HepG2 (cell line): ENCODE measurements around the gene PFDN2. TPM values are rescaled to one million over a fixed set of nuclear protein-coding genes. Genes with fewer than 3 reads are reported as not detected.

ENCODE experiments used
- CERS6 ChIP-seq: sonication (generic); formaldehyde crosslinking; IDR thresholded peaks from 2 replicates; pipeline ENCODE4 v1.5.0; 2020; ENCODE audit warnings: missing genetic modification reagents
- HNRNPLL ChIP-seq: fragments of 200-400 bp; formaldehyde crosslinking; IDR thresholded peaks from 2 replicates; pipeline ENCODE4 v1.6.1; 2017; ENCODE audit warnings: mild to moderate bottlenecking, low read depth, low read length; ENCODE audit not compliant: poor library complexity, severe bottlenecking
- KAT7 ChIP-seq: IDR thresholded peaks from 2 replicates; pipeline ENCODE4 v1.6.1; 2018; ENCODE audit warnings: borderline replicate concordance, missing compliant biosample characterization
- MEIS1 ChIP-seq: sonication (generic); formaldehyde crosslinking; IDR thresholded peaks from 2 replicates; pipeline ENCODE4 v1.9.0; 2021; ENCODE audit warnings: mild to moderate bottlenecking, missing genetic modification reagents, moderate library complexity, borderline replicate concordance
- NR0B2 ChIP-seq: sonication (generic); formaldehyde crosslinking; IDR thresholded peaks from 2 replicates; pipeline ENCODE4 v1.4.0; 2020; ENCODE audit warnings: mild to moderate bottlenecking, missing genetic modification reagents
- PRDM15 ChIP-seq: sonication (generic); formaldehyde crosslinking; IDR thresholded peaks from 2 replicates; pipeline ENCODE4 v1.4.0; 2020; ENCODE audit warnings: missing genetic modification reagents
- TGIF2 ChIP-seq: IDR thresholded peaks from 2 replicates; pipeline ENCODE4 v1.6.1; 2016; ENCODE audit warnings: control low read depth, missing compliant biosample characterization
- YY1 ChIP-seq: IDR thresholded peaks from 2 replicates; pipeline ENCODE4 v1.6.1; 2011; ENCODE audit warnings: low read length, low read depth, moderate library complexity, mild to moderate bottlenecking; ENCODE audit not compliant: insufficient read depth, insufficient replicate concordance
- ZBTB40 ChIP-seq, 2 experiments: fragments of 450-650 bp in 1 of 2; sonication (generic) in 1 of 2; formaldehyde crosslinking in 1 of 2; IDR thresholded peaks; 2 replicates each; pipeline versions ENCODE4 v1.6.1 to v1.8.0; 2016 to 2022; ENCODE audit warnings: antibody characterized with exemption in 1 of 2, mild to moderate bottlenecking in 1 of 2, missing genetic modification reagents in 1 of 2
- ZNF639 ChIP-seq: conservative IDR thresholded peaks from 2 replicates; pipeline ENCODE4 v1.6.1; 2018; ENCODE audit warnings: missing genetic modification reagents
- polyA plus RNA-seq, 8 experiments: library from polyadenylated mRNA; depleted of rRNA in 3 of 8; stranded (reverse) in 7 of 8; unstranded in 1 of 8; fragments of >200 nt; fragmentation: Illumina TruSeq in 4 of 8; extraction: Trizol in 4 of 8; gene quantifications; 2 replicates each; pipeline versions ENCODE4 v1.2.1 to v1.2.3, GENCODE V29; 2011 to 2016; ENCODE audit warnings: low read depth in 4 of 8, missing spikeins in 1 of 8, mixed read lengths in 1 of 8; ENCODE audit not compliant: insufficient read depth in 1 of 8
- total RNA-seq, 5 experiments: library from RNA; depleted of rRNA; stranded (reverse); fragments of >200 nt; fragmentation: Illumina TruSeq; extraction: Trizol; gene quantifications; 2 replicates each; pipeline ENCODE4 v1.2.3, GENCODE V29; 2016; ENCODE audit warnings: low read depth in 1 of 5

Gene PFDN2
- total and polyA plus RNA-seq, 2 of the 13 experiments (the other 11 are each of a cell fraction or from before 2014, with no cell fraction given) = 62.6 to 63.6 TPM

GRCh38 chr1:161132410-161133219, 14.8 kb upstream of the PFDN2 start, which contains the start of gene DEDD (continued):
- peak; percentile 94 for TF ChIP-seq PRDM15
- TF ChIP-seq MEIS1 (CRISPR knock-in tag) = no peak
- no peak for TF ChIP-seq CERS6 (CRISPR knock-in tag)
- 0 out of 2 replicates have a peak, but pooled peaks have one; percentile 24 for TF ChIP-seq KAT7
- peak; percentile 37 for TF ChIP-seq HNRNPLL
- no peak for TF ChIP-seq ZBTB40 (IDR thresholded peaks at IDR 0.05)
- TF ChIP-seq ZBTB40 (CRISPR knock-in tag; IDR thresholded peaks at IDR 0.05) = no peak; the same call in 1 of the 2 replicates
- peak; percentile 98 for TF ChIP-seq ZNF639 (CRISPR knock-in tag)
- TF ChIP-seq TGIF2 = no peak
- no peak for TF ChIP-seq NR0B2 (CRISPR knock-in tag)
- TF ChIP-seq YY1 = peak; percentile 99
